Right cardiac atrium (tissue), 5 donors: ENCODE data around the gene TMEM108. TPM values are rescaled to one million over a fixed set of nuclear protein-coding genes. Genes with fewer than 3 reads are reported as not detected.
A peak's percentile ranks its signal among the peaks of the same experiment; 100 is the strongest.

Experiments used
- ATAC-seq, 2 donors: fragments of 200-7000 bp; cut with Tn5 transposase; one replicate each; pipeline versions ENCODE4 v1.8.0 to v1.9.1; 2020; ENCODE audit warnings: moderate library complexity in 2 of 2, mild to moderate bottlenecking in 1 of 2
- DNase-seq, 3 donors: peaks; one replicate each; pipeline ENCODE4 v3.0.0-alpha.2; 2020
- H3K27ac ChIP-seq: one replicate; pipeline ENCODE4 v1.5.1; 2013; ENCODE audit warnings: mild to moderate bottlenecking, low read length, control low read depth, moderate library complexity
- H3K27me3 ChIP-seq: one replicate; pipeline ENCODE4 v1.6.1; 2013; ENCODE audit not compliant: control insufficient read depth, insufficient read depth
- H3K4me1 ChIP-seq: one replicate; pipeline ENCODE4 v1.6.1; 2013; ENCODE audit warnings: low read length; ENCODE audit not compliant: control insufficient read depth, insufficient read depth
- H3K4me3 ChIP-seq: one replicate; pipeline ENCODE4 v1.5.1; 2013; ENCODE audit warnings: low read length, control low read depth
- H3K9me3 ChIP-seq: one replicate; pipeline ENCODE4 v1.6.1; 2013; ENCODE audit warnings: low read length; ENCODE audit not compliant: control insufficient read depth
- WGBS: extraction: QIAGEN DNeasy Blood & Tissue Kit; methylation state at CpG from one replicate; pipeline ENCODE4 v1.1.7; 2013; 5-methylcytosine and 5-hydroxymethylcytosine counted together
- intact Hi-C, 4 donors: fragments of 100-400 bp; cut with DNase I; formaldehyde crosslinking; loops; one replicate each; pipeline versions ENCODE4 v1.11.0 to v1.14.0; 2022 to 2023
- polyA plus RNA-seq: library from polyadenylated mRNA; stranded (reverse); fragments of 200-250 nt; gene quantifications from one replicate; pipeline ENCODE4 v1.2.3, GENCODE V29; 2013
- total RNA-seq, 4 donors: library from RNA; stranded (reverse); fragmentation: NEBNext Ultra II Directional; extraction: Animal tissue kit (Norgen Biotek cat#: 25700); gene quantifications; one replicate each; pipeline ENCODE4 v1.2.1, GENCODE V29; 2021
- donor health status: healthy with polysubstance abuse.
- donor health status: DM: no; HTN: yes; CAD: no.
- donor health status: DM: no; HTN: no; CAD: no.
- donor health status: DM: no; HTN: yes; CAD: no; lungs with severe emphysema.
- donor health status: DM: yes; HTN: yes; CAD: no.

TMEM108 gene
- total and polyA plus RNA-seq, 5 donors, result 5.2 to 20.3 (median 13.2) TPM

GRCh38 chr3:133330522-133330921, 292.3 kb downstream of the TMEM108 start:
- Histone ChIP-seq H3K27me3 (no peaks in the 10 kb centered on the region), H3K27ac (no peak overlapping the region), H3K9me3 (no peaks in the 10 kb centered on the region), H3K4me1 (no peaks in the 10 kb centered on the region), H3K4me3 (no peak overlapping the region)
- intact Hi-C loops, result no loop called here
- DNase-seq (no peak), ATAC-seq (no peak)

DNA sequence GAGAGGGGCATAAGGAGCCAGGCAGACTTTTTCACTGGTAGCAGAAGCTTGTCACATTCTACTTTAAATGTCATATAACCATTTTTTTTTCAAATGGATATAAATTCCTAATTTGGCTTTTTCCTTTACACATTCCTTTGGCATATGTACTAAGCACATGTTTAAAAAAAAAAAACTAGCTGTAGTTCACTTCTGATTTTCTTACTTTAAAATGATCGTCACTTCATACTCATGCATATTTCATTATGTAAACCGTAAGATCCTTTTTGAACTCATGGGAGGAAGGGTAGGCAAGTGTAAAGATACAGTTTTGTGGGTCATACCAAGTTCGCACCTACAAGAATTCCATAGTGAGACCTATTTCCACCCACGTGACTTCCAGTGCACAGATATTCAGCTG, 316.5 kb downstream of the TMEM108 start:
- ATAC-seq (no peak), DNase-seq (no peak)
- WGBS, result 83% methylated on average over 4 of the region's 4 CpGs
- intact Hi-C loops, result no loop called here
- Histone ChIP-seq H3K27ac (no peak overlapping the region), H3K4me3 (no peak overlapping the region), H3K27me3 (no peaks in the 10 kb centered on the region), H3K9me3 (no peaks in the 10 kb centered on the region), H3K4me1 (no peaks in the 10 kb centered on the region)

DNA sequence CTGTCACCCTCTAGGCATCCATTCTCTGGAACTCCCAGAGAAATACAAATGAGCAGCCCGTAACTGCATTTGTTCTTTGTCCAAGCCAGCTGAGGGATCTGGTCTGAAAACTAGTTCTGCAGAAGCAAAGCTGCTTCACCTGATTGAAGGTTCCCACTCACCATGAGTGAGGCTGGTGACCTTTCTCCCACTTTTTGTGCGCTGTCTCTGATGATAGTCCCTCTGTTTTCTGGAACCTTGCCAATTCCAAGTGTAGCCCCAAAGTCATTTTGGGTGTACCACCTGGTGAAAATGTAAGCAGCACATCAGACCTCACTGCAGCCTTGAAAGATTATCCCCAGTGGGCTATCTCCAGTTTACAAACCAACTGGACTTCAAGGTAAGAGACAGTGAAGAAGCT, 322.3 kb downstream of the TMEM108 start:
- intact Hi-C loops, result no loop called here
- WGBS, result 94% methylated on average over 2 of the region's 2 CpGs

DNA sequence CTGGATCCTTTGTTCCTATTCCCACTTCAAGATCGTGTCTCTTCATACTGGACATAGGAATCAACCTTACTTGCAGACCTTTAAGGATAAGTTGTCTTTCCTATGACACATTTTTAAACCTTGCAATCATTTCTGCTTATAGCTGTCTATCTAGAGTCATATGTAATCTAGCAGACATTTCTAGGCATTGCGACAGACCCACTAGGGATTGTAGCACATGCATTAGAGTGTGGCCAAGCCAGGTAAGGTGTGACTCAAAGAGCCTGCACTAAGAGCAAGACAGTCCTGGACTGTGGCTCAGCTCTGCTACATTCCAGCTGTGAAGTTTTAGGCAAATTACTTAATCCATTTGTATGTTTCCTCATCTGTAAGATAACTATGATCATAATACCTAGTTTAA, 322.8 kb downstream of the TMEM108 start:
- WGBS, result 93% methylated on average over 2 of the region's 2 CpGs
- Histone ChIP-seq H3K4me3 (no peak overlapping the region), H3K9me3 (no peaks in the 10 kb centered on the region), H3K27me3 (no peaks in the 10 kb centered on the region), H3K27ac (no peak overlapping the region), H3K4me1 (no peaks in the 10 kb centered on the region)
- intact Hi-C loops, result no loop called here
- ATAC-seq (no peak), DNase-seq (no peak)

More for the DNA sequence above, 322.3 kb downstream of the TMEM108 start:
- Histone ChIP-seq H3K27ac (no peak overlapping the region), H3K4me1 (no peaks in the 10 kb centered on the region), H3K27me3 (no peaks in the 10 kb centered on the region), H3K4me3 (no peak overlapping the region), H3K9me3 (no peaks in the 10 kb centered on the region)
- ATAC-seq (no peak), DNase-seq (no peak)

DNA sequence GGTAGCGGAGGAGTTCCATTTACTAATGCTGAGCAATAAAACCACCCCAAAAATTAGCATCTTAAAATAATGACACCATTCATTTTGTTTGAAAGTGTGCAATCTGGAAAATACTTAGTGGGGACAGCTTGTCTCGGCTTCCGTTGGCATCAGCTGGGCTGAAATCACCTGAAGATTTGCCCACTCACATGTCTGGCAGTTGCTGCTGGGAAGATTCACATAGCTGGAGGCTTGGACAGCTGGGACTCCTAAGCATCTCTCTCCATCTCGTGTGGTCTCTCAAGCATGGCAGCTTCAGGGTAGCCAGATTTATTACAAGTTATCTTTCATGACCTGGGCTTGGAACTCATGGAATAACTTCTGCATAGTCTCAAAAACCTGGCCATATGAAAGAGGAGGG, 323.2 kb downstream of the TMEM108 start:
- ATAC-seq (no peak), DNase-seq (no peak)
- Histone ChIP-seq H3K4me1 (no peaks in the 10 kb centered on the region), H3K4me3 (no peak overlapping the region), H3K27me3 (no peaks in the 10 kb centered on the region), H3K9me3 (no peaks in the 10 kb centered on the region), H3K27ac (no peak overlapping the region)
- intact Hi-C loops, result no loop called here
- WGBS, result 84% methylated on average over 4 of the region's 4 CpGs

GRCh38 chr3:133362539-133362938, 324.3 kb downstream of the TMEM108 start:
- Histone ChIP-seq H3K27ac (no peak overlapping the region), H3K4me1 (peaks cover 2% of the 10 kb centered on the region), H3K4me3 (no peak overlapping the region), H3K27me3 (no peaks in the 10 kb centered on the region), H3K9me3 (no peaks in the 10 kb centered on the region)
- intact Hi-C loops, result no loop called here
- WGBS, result 73% methylated on average over 4 of the region's 4 CpGs
- no peak for DNase-seq
- no peak for ATAC-seq

DNA sequence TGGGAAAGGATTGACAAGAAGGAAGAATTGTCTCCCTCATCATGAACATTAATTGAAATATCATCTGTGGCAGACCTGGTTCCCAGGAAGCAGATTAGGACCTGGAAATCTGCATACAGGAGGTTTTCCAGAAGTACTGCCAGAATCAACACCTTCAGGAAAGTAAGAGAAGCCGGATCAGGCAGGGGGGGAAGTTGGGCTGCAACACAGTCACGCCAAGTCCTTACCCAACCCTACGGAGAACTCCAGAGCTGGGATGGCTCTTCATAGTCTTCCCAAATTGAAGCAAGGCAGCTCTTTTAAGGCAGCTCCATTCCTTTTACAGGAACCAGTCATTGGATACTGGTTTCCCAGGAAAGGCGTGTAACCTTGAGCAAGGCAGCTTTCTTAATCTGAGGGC, 326.5 kb downstream of the TMEM108 start:
- H3K9me3 ChIP-seq, result no peaks in the 10 kb centered on the region
- no peaks in the 10 kb centered on the region for H3K27me3 ChIP-seq
- DNase-seq, result peak in 1 of 3 donors; percentile 44
- H3K27ac ChIP-seq, result no peak overlapping the region
- H3K4me3 ChIP-seq, result no peak overlapping the region
- H3K4me1 ChIP-seq, result peaks cover 3% of the 10 kb centered on the region
- ATAC-seq, result peak; percentile 45 to 91
- 74% methylated on average over 4 of the region's 4 CpGs for WGBS
- intact Hi-C loops, result no loop called here

- 98% methylated on average over 2 of the region's 2 CpGs for WGBS
- intact Hi-C loops, result no loop called here
- no peak overlapping the region for H3K4me3 ChIP-seq
- DNase-seq, result no peak
- no peak overlapping the region for H3K27ac ChIP-seq
- ATAC-seq, result no peak
- no peaks in the 10 kb centered on the region for H3K27me3 ChIP-seq
- peaks cover 3% of the 10 kb centered on the region for H3K4me1 ChIP-seq
- H3K9me3 ChIP-seq, result no peaks in the 10 kb centered on the region
Observed at GRCh38 chr3:133366921-133367320, 328.7 kb downstream of the TMEM108 start.

- intact Hi-C loops, result no loop called here
- Histone ChIP-seq H3K27ac (no peak overlapping the region), H3K4me1 (peaks cover 3% of the 10 kb centered on the region), H3K4me3 (no peak overlapping the region), H3K27me3 (no peaks in the 10 kb centered on the region), H3K9me3 (no peaks in the 10 kb centered on the region)
- ATAC-seq (no peak), DNase-seq (no peak)
- 80% methylated on average over 3 of the region's 3 CpGs for WGBS
Observed at GRCh38 chr3:133367403-133367802, 329.2 kb downstream of the TMEM108 start.

DNA sequence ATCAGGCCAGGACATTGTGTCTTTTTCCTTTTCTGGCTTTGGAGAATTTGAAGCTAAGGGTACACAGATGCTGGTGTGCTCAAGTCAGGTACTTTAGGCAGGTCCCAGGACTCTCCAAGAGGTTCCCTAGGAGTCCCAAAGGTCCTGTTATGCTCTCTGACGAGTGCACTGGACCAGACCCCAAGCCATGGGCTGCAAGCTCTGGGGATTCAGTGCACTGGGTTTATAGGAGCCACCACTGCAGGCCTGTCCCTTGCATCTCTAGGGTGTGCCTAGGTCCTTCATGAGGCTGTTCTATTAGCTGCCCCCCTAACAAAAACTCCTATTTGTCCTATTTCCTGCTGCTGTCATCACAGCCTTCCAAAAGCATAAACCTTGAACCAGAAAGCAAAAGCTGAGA, 329.8 kb downstream of the TMEM108 start:
- WGBS, result 66% methylated on average over 1 of the region's 1 CpG
- Histone ChIP-seq H3K27me3 (no peaks in the 10 kb centered on the region), H3K4me3 (no peak overlapping the region), H3K4me1 (peaks cover 3% of the 10 kb centered on the region), H3K27ac (no peak overlapping the region), H3K9me3 (no peaks in the 10 kb centered on the region)
- ATAC-seq, result no peak
- no peak for DNase-seq
- intact Hi-C loops, result no loop called here

GRCh38 chr3:133368371-133369067, 330.3 kb downstream of the TMEM108 start:
- H3K4me3 ChIP-seq, result no peak overlapping the region
- no peak overlapping the region for H3K27ac ChIP-seq
- WGBS, result 60% methylated on average over 4 of the region's 4 CpGs
- peaks cover 3% of the 10 kb centered on the region for H3K4me1 ChIP-seq
- DNase-seq (no peak), ATAC-seq (no peak)
- no peaks in the 10 kb centered on the region for H3K9me3 ChIP-seq
- H3K27me3 ChIP-seq, result no peaks in the 10 kb centered on the region
- intact Hi-C loops, result no loop called here

- 72% methylated on average over 9 of the region's 9 CpGs for WGBS
- Histone ChIP-seq H3K27ac (no peak overlapping the region), H3K9me3 (no peaks in the 10 kb centered on the region), H3K4me3 (no peak overlapping the region), H3K27me3 (no peaks in the 10 kb centered on the region), H3K4me1 (peaks cover 3% of the 10 kb centered on the region)
- DNase-seq, result no peak
- no peak for ATAC-seq
- intact Hi-C loops, result no loop called here
Observed at GRCh38 chr3:133369068-133369440, 330.9 kb downstream of the TMEM108 start.
